Upper lobe of left lung (tissue), 4 donors: ENCODE results near the gene SIRPA.

Experiments used
- CTCF ChIP-seq, 6 experiments: fragments of 450-650 bp in 4 of 6; fragments of 200-600 bp in 2 of 6; sonication (generic) in 2 of 6; IDR thresholded peaks; one replicate each; pipeline ENCODE4 v1.5.1; 2016 to 2019; ENCODE audit warnings: antibody characterized with exemption in 6 of 6
- POLR2A ChIP-seq, 4 donors: fragments of 450-650 bp; IDR thresholded peaks; one replicate each; pipeline ENCODE4 v1.5.1; 2016 to 2017; ENCODE audit warnings: antibody characterized with exemption in 4 of 4, mild to moderate bottlenecking in 2 of 4

- TF ChIP-seq POLR2A (IDR thresholded peaks at IDR 0.05) = no peak
- TF ChIP-seq CTCF (IDR thresholded peaks at IDR 0.05) = no peak
Observed at GRCh38 chr20:1912053-1912452, 16.8 kb downstream of the SIRPA start.
